ENCODE results near the gene IL1R2. TPM values are rescaled to one million over a fixed set of nuclear protein-coding genes. Genes with fewer than 3 reads are reported as not detected.
A peak's percentile ranks its signal among the peaks of the same experiment; 100 is the strongest.

Gene IL1R2
- total RNA-seq, 1 experiment from 2014 or later: 10.1 TPM

- CTCF ChIA-PET: interaction anchor here (0.6 to 0.7 kb wide), 2 partner anchors 66 to 205 kb away, joined by 3 to 6 read pairs; no protein-coding TSS in a partner anchor
- no peaks in the 10 kb centered on the region for H3K9me3 ChIP-seq
- no peaks in the 10 kb centered on the region for H3K27me3 ChIP-seq (replicated peaks; ENCODE audit: control insufficient read depth, insufficient read depth, low read length)
- Mint-ChIP-seq H3K27me3 (ENCODE audit: insufficient read depth, unreplicated experiment) (no peaks in the 10 kb centered on the region), H3K4me3 (ENCODE audit: unreplicated experiment) (no peak overlapping the region), H3K9me3 (ENCODE audit: unreplicated experiment) (peaks cover 20% of the 10 kb centered on the region), H3K4me1 (ENCODE audit: low read depth, unreplicated experiment) (no peaks in the 10 kb centered on the region), H3K36me3 (ENCODE audit: insufficient read depth, unreplicated experiment) (peaks cover 5% of the 10 kb centered on the region), H3K27ac (ENCODE audit: unreplicated experiment) (no peak overlapping the region)
- peak; percentile 43 to 59 for DNase-seq
- no peaks in the 10 kb centered on the region for H3K36me3 ChIP-seq (ENCODE audit: control insufficient read depth, insufficient read depth, low read length)
- TF ChIP-seq, protein P1, sequence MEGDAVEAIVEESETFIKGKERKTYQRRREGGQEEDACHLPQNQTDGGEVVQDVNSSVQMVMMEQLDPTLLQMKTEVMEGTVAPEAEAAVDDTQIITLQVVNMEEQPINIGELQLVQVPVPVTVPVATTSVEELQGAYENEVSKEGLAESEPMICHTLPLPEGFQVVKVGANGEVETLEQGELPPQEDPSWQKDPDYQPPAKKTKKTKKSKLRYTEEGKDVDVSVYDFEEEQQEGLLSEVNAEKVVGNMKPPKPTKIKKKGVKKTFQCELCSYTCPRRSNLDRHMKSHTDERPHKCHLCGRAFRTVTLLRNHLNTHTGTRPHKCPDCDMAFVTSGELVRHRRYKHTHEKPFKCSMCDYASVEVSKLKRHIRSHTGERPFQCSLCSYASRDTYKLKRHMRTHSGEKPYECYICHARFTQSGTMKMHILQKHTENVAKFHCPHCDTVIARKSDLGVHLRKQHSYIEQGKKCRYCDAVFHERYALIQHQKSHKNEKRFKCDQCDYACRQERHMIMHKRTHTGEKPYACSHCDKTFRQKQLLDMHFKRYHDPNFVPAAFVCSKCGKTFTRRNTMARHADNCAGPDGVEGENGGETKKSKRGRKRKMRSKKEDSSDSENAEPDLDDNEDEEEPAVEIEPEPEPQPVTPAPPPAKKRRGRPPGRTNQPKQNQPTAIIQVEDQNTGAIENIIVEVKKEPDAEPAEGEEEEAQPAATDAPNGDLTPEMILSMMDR (IDR thresholded peaks at IDR 0.05; ENCODE audit: insufficient read depth in 1 of 2, low read depth in 1 of 2, low read length in 1 of 2, severe bottlenecking in 1 of 2, unreplicated experiment in 1 of 2): no peak
- no peak overlapping the region for H3K4me3 ChIP-seq (ENCODE audit: low read depth, low read length)
- H3K4me1 ChIP-seq: peaks cover 17% of the 10 kb centered on the region; the same call in 1 of the 2 replicates
- no TSS peak for BruUV-seq (replicated peaks)
- intact Hi-C loops (cut with micrococcal nuclease; ENCODE audit: unreplicated experiment): loop anchor here (1.0 kb wide), 1 partner anchor 38 kb away; no protein-coding TSS in a partner anchor
- POLR2A ChIA-PET: no interaction called here
These were observed 30.2 kb upstream of the IL1R2 start for GRCh38 chr2:101961338-101962191.

GRCh38 chr2:101962309-101962708 is 29.5 kb upstream of the IL1R2 start:
- Histone ChIP-seq H3K36me3 (ENCODE audit: control insufficient read depth, insufficient read depth, low read length) (no peaks in the 10 kb centered on the region), H3K9me3 (no peaks in the 10 kb centered on the region), H3K4me1 (peaks cover 17% of the 10 kb centered on the region; the same call in 1 of the 2 replicates), H3K27me3 (replicated peaks; ENCODE audit: control insufficient read depth, insufficient read depth, low read length) (no peaks in the 10 kb centered on the region), H3K4me3 (ENCODE audit: low read depth, low read length) (no peak overlapping the region)
- no peak overlapping the region for H3K4me3 Mint-ChIP-seq (ENCODE audit: unreplicated experiment)
- POLR2A ChIA-PET: no interaction called here
- intact Hi-C loops (cut with micrococcal nuclease; ENCODE audit: unreplicated experiment): no loop called here
- CTCF ChIA-PET: interaction anchor here (0.7 kb wide), 1 partner anchor 204 kb away, joined by 6 read pairs; no protein-coding TSS in a partner anchor
- no peaks in the 10 kb centered on the region for H3K27me3 Mint-ChIP-seq (ENCODE audit: insufficient read depth, unreplicated experiment)
- H3K9me3 Mint-ChIP-seq (ENCODE audit: unreplicated experiment): peaks cover 18% of the 10 kb centered on the region
- H3K4me1 Mint-ChIP-seq (ENCODE audit: low read depth, unreplicated experiment): no peaks in the 10 kb centered on the region
- no peak for DNase-seq
- TF ChIP-seq, protein P1 (IDR thresholded peaks at IDR 0.05; ENCODE audit: insufficient read depth in 1 of 2, low read depth in 1 of 2, low read length in 1 of 2, severe bottlenecking in 1 of 2, unreplicated experiment in 1 of 2): no peak
- no peak overlapping the region for H3K27ac Mint-ChIP-seq (ENCODE audit: unreplicated experiment)
- no TSS peak for BruUV-seq (replicated peaks)
- H3K36me3 Mint-ChIP-seq (ENCODE audit: insufficient read depth, unreplicated experiment): peaks cover 5% of the 10 kb centered on the region

- Histone ChIP-seq H3K27me3 (replicated peaks; ENCODE audit: control insufficient read depth, insufficient read depth, low read length) (no peaks in the 10 kb centered on the region), H3K4me3 (ENCODE audit: low read depth, low read length) (no peak overlapping the region), H3K4me1 (peaks cover 17% of the 10 kb centered on the region; the same call in 1 of the 2 replicates), H3K36me3 (ENCODE audit: control insufficient read depth, insufficient read depth, low read length) (no peaks in the 10 kb centered on the region), H3K9me3 (no peaks in the 10 kb centered on the region)
- ChIA-PET CTCF (no interaction called here), POLR2A (no interaction called here)
- no peaks in the 10 kb centered on the region for H3K4me1 Mint-ChIP-seq (ENCODE audit: low read depth, unreplicated experiment)
- no peak for DNase-seq
- TF ChIP-seq, protein P1 (IDR thresholded peaks at IDR 0.05; ENCODE audit: insufficient read depth in 1 of 2, low read depth in 1 of 2, low read length in 1 of 2, severe bottlenecking in 1 of 2, unreplicated experiment in 1 of 2): no peak
- no peaks in the 10 kb centered on the region for H3K27me3 Mint-ChIP-seq (ENCODE audit: insufficient read depth, unreplicated experiment)
- H3K27ac Mint-ChIP-seq (ENCODE audit: unreplicated experiment): no peak overlapping the region
- BruUV-seq (replicated peaks): no TSS peak
- intact Hi-C loops (cut with micrococcal nuclease; ENCODE audit: unreplicated experiment): no loop called here
- peaks cover 9% of the 10 kb centered on the region for H3K9me3 Mint-ChIP-seq (ENCODE audit: unreplicated experiment)
- H3K4me3 Mint-ChIP-seq (ENCODE audit: unreplicated experiment): no peak overlapping the region
- peaks cover 1% of the 10 kb centered on the region for H3K36me3 Mint-ChIP-seq (ENCODE audit: insufficient read depth, unreplicated experiment)
These were observed 28.6 kb upstream of the IL1R2 start for GRCh38 chr2:101963198-101963597.
